ENCODE measurements around the gene LONP1.

GRCh38 chr19:5669212-5669611 is 50.7 kb downstream of the LONP1 start:
- TF ChIP-seq CTCF (tag by site-specific recombination; IDR thresholded peaks at IDR 0.05) (no peak), ZNF830 (tag by site-specific recombination; IDR thresholded peaks at IDR 0.05; ENCODE audit: low read depth) (no peak)
